Right renal cortex interstitium (tissue), 3 donors: Measurements from ENCODE around the gene TASP1. TPM values are rescaled to one million over a fixed set of nuclear protein-coding genes. Genes with fewer than 3 reads are reported as not detected.
"Not testable (repeated sequence)": the region's sequence is repeated elsewhere in the genome, so short reads cannot be mapped to it uniquely, and the experiment has no call there.

ENCODE experiments used
- DNase-seq, 3 donors: peaks; one replicate each; pipeline ENCODE4 v3.0.0-alpha.2; 2013; ENCODE audit warnings: low read depth in 3 of 3, low spot score in 2 of 3
- polyA plus RNA-seq, 3 donors: library from polyadenylated mRNA; unstranded; fragments of 120-200 nt; gene quantifications; one replicate each; pipeline ENCODE4 v1.2.1, GENCODE V29; 2013; ENCODE audit not compliant: insufficient read length in 3 of 3

Gene TASP1
- polyA plus RNA-seq, 3 donors = 13.0 to 17.0 (median 13.8) TPM

GRCh38 chr20:13358936-13359335 is 279.8 kb downstream of the TASP1 start:
- not testable (repeated sequence) for DNase-seq

GRCh38 chr20:13357782-13358181 is 280.9 kb downstream of the TASP1 start:
- DNase-seq = not testable (repeated sequence)

- no peak for DNase-seq
These were observed 282.1 kb downstream of the TASP1 start for GRCh38 chr20:13356591-13356990.

GRCh38 chr20:13355941-13356486 is 282.7 kb downstream of the TASP1 start:
- no peak for DNase-seq

- no peak for DNase-seq
These were observed 283.3 kb downstream of the TASP1 start for GRCh38 chr20:13355411-13355810.

- DNase-seq = no peak
These were observed 285.3 kb downstream of the TASP1 start for GRCh38 chr20:13353261-13353945.

GRCh38 chr20:13349235-13349604 is 289.5 kb downstream of the TASP1 start:
- no peak for DNase-seq

- DNase-seq = no peak
These were observed 290.2 kb downstream of the TASP1 start for GRCh38 chr20:13348311-13349234.

GRCh38 chr20:13344671-13345070 is 294.1 kb downstream of the TASP1 start:
- DNase-seq = no peak

- DNase-seq = no peak
These were observed 296.1 kb downstream of the TASP1 start for GRCh38 chr20:13342469-13343242.

- no peak for DNase-seq
These were observed 296.9 kb downstream of the TASP1 start for GRCh38 chr20:13341737-13342393.

GRCh38 chr20:13340088-13340487 is 298.6 kb downstream of the TASP1 start:
- DNase-seq = no peak

Other genes starting within 250 kb of the TASP1 start
- gene ESF1, start 146.0 kb upstream of the TASP1 start, polyA plus RNA-seq = 10 to 100 TPM; 30.2 to 34.6 (median 32.3) TPM
- gene NDUFAF5, start 146.1 kb upstream of the TASP1 start, polyA plus RNA-seq = 10 to 100 TPM; 28.0 to 31.5 (median 29.0) TPM